ENCODE results near the gene HDAC9.

HDAC9 gene

GRCh38 chr7:18753972-18754610 is 258.5 kb downstream of the HDAC9 start:
- no peak for DNase-seq

- no peak for DNase-seq
Measured at GRCh38 chr7:18754766-18755165, 259.2 kb downstream of the HDAC9 start.

GRCh38 chr7:18755793-18756192 is 260.2 kb downstream of the HDAC9 start:
- DNase-seq, result no peak

- no peak for DNase-seq
Measured at GRCh38 chr7:18756378-18757050, 261.0 kb downstream of the HDAC9 start.

- DNase-seq, result no peak
Measured at GRCh38 chr7:18760046-18760445, 264.5 kb downstream of the HDAC9 start.

- no peak for DNase-seq
Measured at GRCh38 chr7:18760631-18761445, 265.3 kb downstream of the HDAC9 start.

GRCh38 chr7:18762189-18762588 is 266.6 kb downstream of the HDAC9 start:
- no peak for DNase-seq

GRCh38 chr7:18768256-18768655 is 272.7 kb downstream of the HDAC9 start:
- DNase-seq, result no peak

GRCh38 chr7:18770154-18770811 is 274.7 kb downstream of the HDAC9 start:
- no peak for DNase-seq

GRCh38 chr7:18770822-18771221 is 275.3 kb downstream of the HDAC9 start:
- DNase-seq, result no peak

GRCh38 chr7:18771834-18772566 is 276.5 kb downstream of the HDAC9 start:
- no peak for DNase-seq

- no peak for DNase-seq
Measured at GRCh38 chr7:18772567-18772965, 277.0 kb downstream of the HDAC9 start.

- DNase-seq, result no peak
Measured at GRCh38 chr7:18777314-18777713, 281.8 kb downstream of the HDAC9 start.

- no peak for DNase-seq
Measured at GRCh38 chr7:18778594-18778993, 283.0 kb downstream of the HDAC9 start.

- DNase-seq, result no peak
Measured at GRCh38 chr7:18780266-18780665, 284.7 kb downstream of the HDAC9 start.

GRCh38 chr7:18780938-18781337 is 285.4 kb downstream of the HDAC9 start:
- no peak for DNase-seq

- no peak for DNase-seq
Measured at GRCh38 chr7:18786196-18786727, 290.7 kb downstream of the HDAC9 start.

- no peak for DNase-seq
Measured at GRCh38 chr7:18786796-18787195, 291.2 kb downstream of the HDAC9 start.

GRCh38 chr7:18788026-18788425 is 292.5 kb downstream of the HDAC9 start:
- no peak for DNase-seq

GRCh38 chr7:18792871-18793595 is 297.5 kb downstream of the HDAC9 start:
- DNase-seq, result peak; percentile 40

- DNase-seq, result no peak
Measured at GRCh38 chr7:18796216-18796615, 300.7 kb downstream of the HDAC9 start.
